ENCODE results near the gene AKR1A1.

The AKR1A1 gene

GRCh38 chr1:45583264-45583665 is 32.6 kb downstream of the AKR1A1 start:
- peak overlapping the region; percentile 74 for H3K27ac ChIP-seq (ENCODE audit: low read depth, low read length)
- H3K23ac ChIP-seq (ENCODE audit: low read length): no peak overlapping the region
- no peak overlapping the region for H2AK5ac ChIP-seq (ENCODE audit: low read length)
- H3K18ac ChIP-seq (ENCODE audit: low read length): peak overlapping the region; percentile 61
- no peaks in the 10 kb centered on the region for H3K36me3 ChIP-seq (ENCODE audit: control insufficient read depth, insufficient read depth, low read length)
- no peak overlapping the region for H3K4ac ChIP-seq (ENCODE audit: low read depth, low read length)
- no peak overlapping the region for H4K8ac ChIP-seq (ENCODE audit: low read depth, low read length)
- H3K9ac ChIP-seq (ENCODE audit: low read length): peak overlapping the region; percentile 89
- H4K5ac ChIP-seq (ENCODE audit: low read length): no peak overlapping the region
- peaks cover 41% of the 10 kb centered on the region for H3K79me2 ChIP-seq (ENCODE audit: control insufficient read depth, insufficient read depth, low read length)
- H3K4me2 ChIP-seq (ENCODE audit: low read length): peak overlapping the region; percentile 89
- H3K79me1 ChIP-seq (ENCODE audit: low read length): no peaks in the 10 kb centered on the region
- no peak overlapping the region for H2BK120ac ChIP-seq (ENCODE audit: low read depth, low read length)
- H3K56ac ChIP-seq (ENCODE audit: low read length): peak overlapping the region; percentile 90
- peak; percentile 98 for DNase-seq
- H3K27me3 ChIP-seq (ENCODE audit: insufficient read depth, low read length, poor library complexity): no peaks in the 10 kb centered on the region
- no CpG with 5 or more reads among the region's 19 CpGs for WGBS (ENCODE audit: extremely low coverage, insufficient coverage, low lambda C conversion rate)
- peak overlapping the region; percentile 69 for H3K4me3 ChIP-seq (ENCODE audit: low read length)
- H2BK5ac ChIP-seq (ENCODE audit: low read length): peak overlapping the region; percentile 52
- H3K4me1 ChIP-seq (ENCODE audit: control insufficient read depth, low read depth, low read length): no peaks in the 10 kb centered on the region
- H2BK15ac ChIP-seq (replicated peaks; ENCODE audit: low read depth): no peak overlapping the region

GRCh38 chr1:45583666-45584350 is 33.2 kb downstream of the AKR1A1 start, which contains the start of gene NASP:
Gene NASP, plus strand, starts transcription at chr1:45584041. Its CDS starts 106 bp downstream, at chr1:45584147.
- no peaks in the 10 kb centered on the region for H3K79me1 ChIP-seq (ENCODE audit: low read length)
- H2AK5ac ChIP-seq (ENCODE audit: low read length): peak within 1 kb of the TSS; percentile 68
- peak within 1 kb of the TSS; percentile 95 for H3K4me3 ChIP-seq (ENCODE audit: low read length)
- H3K9ac ChIP-seq (ENCODE audit: low read length): peak within 1 kb of the TSS; percentile 90
- H2BK5ac ChIP-seq (ENCODE audit: low read length): peak within 1 kb of the TSS; percentile 81
- no peak within 1 kb of the TSS for H2BK15ac ChIP-seq (replicated peaks; ENCODE audit: low read depth)
- H3K27ac ChIP-seq (ENCODE audit: low read depth, low read length): peak within 1 kb of the TSS; percentile 74
- no peak within 1 kb of the TSS for H2BK120ac ChIP-seq (ENCODE audit: low read depth, low read length)
- H3K18ac ChIP-seq (ENCODE audit: low read length): peak within 1 kb of the TSS; percentile 69
- H3K27me3 ChIP-seq (ENCODE audit: insufficient read depth, low read length, poor library complexity): no peaks in the 10 kb centered on the region
- H3K36me3 ChIP-seq (ENCODE audit: control insufficient read depth, insufficient read depth, low read length): no peaks in the 10 kb centered on the region
- peak within 1 kb of the TSS; percentile 94 for H3K56ac ChIP-seq (ENCODE audit: low read length)
- H4K8ac ChIP-seq (ENCODE audit: low read depth, low read length): no peak within 1 kb of the TSS
- H4K5ac ChIP-seq (ENCODE audit: low read length): no peak within 1 kb of the TSS
- peaks cover 45% of the 10 kb centered on the region for H3K79me2 ChIP-seq (ENCODE audit: control insufficient read depth, insufficient read depth, low read length)
- no peaks in the 10 kb centered on the region for H3K4me1 ChIP-seq (ENCODE audit: control insufficient read depth, low read depth, low read length)
- DNase-seq: peak; percentile 93
- peak within 1 kb of the TSS; percentile 86 for H3K4ac ChIP-seq (ENCODE audit: low read depth, low read length)
- peak within 1 kb of the TSS; percentile 89 for H3K4me2 ChIP-seq (ENCODE audit: low read length)
- H3K23ac ChIP-seq (ENCODE audit: low read length): peak within 1 kb of the TSS; percentile 34
- WGBS (ENCODE audit: extremely low coverage, insufficient coverage, low lambda C conversion rate): no CpG with 5 or more reads among the region's 41 CpGs

- Histone ChIP-seq H3K79me1 (ENCODE audit: low read length) (no peaks in the 10 kb centered on the region), H3K4me2 (ENCODE audit: low read length) (peak overlapping the region; percentile 86), H2BK15ac (replicated peaks; ENCODE audit: low read depth) (no peak overlapping the region), H3K27ac (ENCODE audit: low read depth, low read length) (peak overlapping the region; percentile 47), H3K9ac (ENCODE audit: low read length) (peak overlapping the region; percentile 90), H3K18ac (ENCODE audit: low read length) (peak overlapping the region; percentile 69), H2BK120ac (ENCODE audit: low read depth, low read length) (no peak overlapping the region), H3K4me3 (ENCODE audit: low read length) (peak overlapping the region; percentile 95), H4K5ac (ENCODE audit: low read length) (no peak overlapping the region), H3K27me3 (ENCODE audit: insufficient read depth, low read length, poor library complexity) (no peaks in the 10 kb centered on the region), H2AK5ac (ENCODE audit: low read length) (peak overlapping the region; percentile 68), H3K4ac (ENCODE audit: low read depth, low read length) (peak overlapping the region; percentile 86), H3K79me2 (ENCODE audit: control insufficient read depth, insufficient read depth, low read length) (peaks cover 53% of the 10 kb centered on the region), H2BK5ac (ENCODE audit: low read length) (peak overlapping the region; percentile 81), H3K56ac (ENCODE audit: low read length) (peak overlapping the region; percentile 94), H3K23ac (ENCODE audit: low read length) (peak overlapping the region; percentile 34), H4K8ac (ENCODE audit: low read depth, low read length) (no peak overlapping the region), H3K4me1 (ENCODE audit: control insufficient read depth, low read depth, low read length) (no peaks in the 10 kb centered on the region), H3K36me3 (ENCODE audit: control insufficient read depth, insufficient read depth, low read length) (no peaks in the 10 kb centered on the region)
- no CpG with 5 or more reads among the region's 59 CpGs for WGBS (ENCODE audit: extremely low coverage, insufficient coverage, low lambda C conversion rate)
- peak; percentile 96 for DNase-seq
Measured at GRCh38 chr1:45584351-45585109, 33.9 kb downstream of the AKR1A1 start.

GRCh38 chr1:45585110-45585426 is 34.4 kb downstream of the AKR1A1 start:
- Histone ChIP-seq H4K8ac (ENCODE audit: low read depth, low read length) (no peak overlapping the region), H3K79me1 (ENCODE audit: low read length) (no peaks in the 10 kb centered on the region), H3K18ac (ENCODE audit: low read length) (no peak overlapping the region), H3K23ac (ENCODE audit: low read length) (no peak overlapping the region), H3K4me3 (ENCODE audit: low read length) (peak overlapping the region; percentile 95), H3K79me2 (ENCODE audit: control insufficient read depth, insufficient read depth, low read length) (peaks cover 58% of the 10 kb centered on the region), H3K4me2 (ENCODE audit: low read length) (peak overlapping the region; percentile 86), H3K9ac (ENCODE audit: low read length) (peak overlapping the region; percentile 84), H3K4me1 (ENCODE audit: control insufficient read depth, low read depth, low read length) (no peaks in the 10 kb centered on the region), H2BK120ac (ENCODE audit: low read depth, low read length) (no peak overlapping the region), H4K5ac (ENCODE audit: low read length) (no peak overlapping the region), H3K56ac (ENCODE audit: low read length) (peak overlapping the region; percentile 87), H2AK5ac (ENCODE audit: low read length) (peak overlapping the region; percentile 68), H2BK15ac (replicated peaks; ENCODE audit: low read depth) (no peak overlapping the region), H2BK5ac (ENCODE audit: low read length) (no peak overlapping the region), H3K27me3 (ENCODE audit: insufficient read depth, low read length, poor library complexity) (no peaks in the 10 kb centered on the region), H3K27ac (ENCODE audit: low read depth, low read length) (no peak overlapping the region), H3K4ac (ENCODE audit: low read depth, low read length) (no peak overlapping the region), H3K36me3 (ENCODE audit: control insufficient read depth, insufficient read depth, low read length) (no peaks in the 10 kb centered on the region)
- WGBS (ENCODE audit: extremely low coverage, insufficient coverage, low lambda C conversion rate): no CpG with 5 or more reads among the region's 5 CpGs
- no peak for DNase-seq

GRCh38 chr1:45585496-45586075 is 35.0 kb downstream of the AKR1A1 start:
- Histone ChIP-seq H4K5ac (ENCODE audit: low read length) (no peak overlapping the region), H2BK120ac (ENCODE audit: low read depth, low read length) (no peak overlapping the region), H3K23ac (ENCODE audit: low read length) (peak overlapping the region; percentile 60), H3K36me3 (ENCODE audit: control insufficient read depth, insufficient read depth, low read length) (no peaks in the 10 kb centered on the region), H3K27ac (ENCODE audit: low read depth, low read length) (no peak overlapping the region), H3K4me3 (ENCODE audit: low read length) (peak overlapping the region; percentile 95), H2BK5ac (ENCODE audit: low read length) (no peak overlapping the region), H4K8ac (ENCODE audit: low read depth, low read length) (no peak overlapping the region), H3K4me1 (ENCODE audit: control insufficient read depth, low read depth, low read length) (no peaks in the 10 kb centered on the region), H3K56ac (ENCODE audit: low read length) (peak overlapping the region; percentile 87), H3K18ac (ENCODE audit: low read length) (no peak overlapping the region), H2AK5ac (ENCODE audit: low read length) (no peak overlapping the region), H2BK15ac (replicated peaks; ENCODE audit: low read depth) (no peak overlapping the region), H3K79me1 (ENCODE audit: low read length) (no peaks in the 10 kb centered on the region), H3K79me2 (ENCODE audit: control insufficient read depth, insufficient read depth, low read length) (peaks cover 62% of the 10 kb centered on the region), H3K4ac (ENCODE audit: low read depth, low read length) (no peak overlapping the region), H3K4me2 (ENCODE audit: low read length) (peak overlapping the region; percentile 86), H3K27me3 (ENCODE audit: insufficient read depth, low read length, poor library complexity) (no peaks in the 10 kb centered on the region), H3K9ac (ENCODE audit: low read length) (peak overlapping the region; percentile 84)
- DNase-seq: peak; percentile 22
- WGBS (ENCODE audit: extremely low coverage, insufficient coverage, low lambda C conversion rate): no CpG with 5 or more reads among the region's 7 CpGs

All from mesendoderm (in vitro differentiated cells).